ENCODE data around the gene ZNF414. TPM values are rescaled to one million over a fixed set of nuclear protein-coding genes. Genes with fewer than 3 reads are reported as not detected.
"Not testable (repeated sequence)": the region's sequence is repeated elsewhere in the genome, so short reads cannot be mapped to it uniquely, and the experiment has no call there.

Gene ZNF414
- total and polyA plus RNA-seq, 2 of the 4 experiments (the other 2 are of a cell fraction): 3.2 to 14.2 TPM

DNA sequence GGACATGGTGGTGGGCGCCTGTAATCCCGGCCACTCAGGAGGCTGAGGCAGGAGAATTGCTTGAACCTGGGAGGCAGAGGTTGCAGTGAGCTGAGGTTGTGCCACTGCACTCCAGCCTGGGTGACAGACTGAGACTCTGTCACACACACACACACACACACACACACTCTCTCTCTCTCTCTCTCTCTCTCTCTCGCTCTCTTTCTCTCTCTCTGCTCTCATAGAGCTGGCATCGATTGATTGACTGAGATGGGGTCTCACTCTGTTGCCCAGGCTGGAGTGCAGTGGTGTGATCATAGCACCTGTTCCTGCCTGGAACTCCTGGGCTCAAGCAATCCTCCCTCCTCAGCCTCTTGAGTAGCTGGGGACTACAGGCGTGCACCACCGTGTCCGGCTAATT, 39.8 kb upstream of the ZNF414 start:
- H4K5ac ChIP-seq (ENCODE audit: low read depth, low read length); H3K4ac ChIP-seq (ENCODE audit: low read depth, low read length); H3K4me2 ChIP-seq (ENCODE audit: low read depth, low read length); H3K36me3 ChIP-seq (ENCODE audit: control insufficient read depth, insufficient read depth, low read length); H2AFZ ChIP-seq (replicated peaks; ENCODE audit: low read length, poor library complexity); H3K27me3 ChIP-seq (ENCODE audit: control insufficient read depth, insufficient read depth, low read length); H4K91ac ChIP-seq (ENCODE audit: insufficient read depth, low read depth, low read length); H3K9me1 ChIP-seq (ENCODE audit: insufficient read depth, low read length); H2BK120ac ChIP-seq (ENCODE audit: low read depth, low read length); H3K27ac ChIP-seq (ENCODE audit: insufficient read depth, low read length); H3K4me1 ChIP-seq (ENCODE audit: control insufficient read depth, insufficient read depth, low read length); H4K8ac ChIP-seq (ENCODE audit: low read depth in 2 of 2, low read length in 2 of 2); ATAC-seq (ENCODE audit: low read depth); H3K4me3 ChIP-seq (ENCODE audit: insufficient read depth, low read depth, low read length); H2BK15ac ChIP-seq (ENCODE audit: low read depth, low read length); POLR2A ChIA-PET (ENCODE audit: unreplicated experiment); H3K18ac ChIP-seq (ENCODE audit: low read depth, low read length); H3K9ac ChIP-seq (ENCODE audit: low read depth, low read length); H2AK5ac ChIP-seq (ENCODE audit: low read depth, low read length); H3K23ac ChIP-seq (ENCODE audit: low read depth, low read length); H2BK5ac ChIP-seq (ENCODE audit: low read depth, low read length, poor library complexity, severe bottlenecking); H3K14ac ChIP-seq (replicated peaks; ENCODE audit: low read depth, low read length); H4K20me1 ChIP-seq (ENCODE audit: insufficient read depth, low read length); H3K56ac ChIP-seq (ENCODE audit: extremely low read depth, insufficient read depth, low read length); dilution Hi-C loops (cut with HindIII; ENCODE audit: low sequenced_read_pairs, unreplicated experiment); intact Hi-C loops (cut with micrococcal nuclease); DNase-seq; CTCF ChIA-PET; BruUV-seq (replicated peaks); H3K79me1 ChIP-seq (ENCODE audit: low read depth in 1 of 2, low read length in 2 of 2); H3K9me3 ChIP-seq (ENCODE audit: control insufficient read depth, insufficient read depth, low read length); H2BK20ac ChIP-seq (ENCODE audit: low read depth, low read length); in situ Hi-C loops (cut with MboI; ENCODE audit: low sequenced_read_pairs); H2AK9ac ChIP-seq (replicated peaks; ENCODE audit: low read depth, low read length, poor library complexity): not testable (repeated sequence)
- no CpG with 5 or more reads among the region's 7 CpGs for WGBS, 2 experiments (ENCODE audit: extremely low coverage in 2 of 2, insufficient read length in 1 of 2)

Data from IMR-90 (cell line).